CD4-positive, alpha-beta T cell treated with Interleukin-12 subunit alpha and Interleukin-12 subunit beta, for 1 hour (primary cell): ENCODE measurements around the gene SMIM29.
"Not testable (repeated sequence)": the region's sequence is repeated elsewhere in the genome, so short reads cannot be mapped to it uniquely, and the experiment has no call there.

ENCODE experiments used
- DNase-seq: peaks from one replicate; pipeline ENCODE4 v3.0.0-alpha.2; 2020

SMIM29 gene

DNA sequence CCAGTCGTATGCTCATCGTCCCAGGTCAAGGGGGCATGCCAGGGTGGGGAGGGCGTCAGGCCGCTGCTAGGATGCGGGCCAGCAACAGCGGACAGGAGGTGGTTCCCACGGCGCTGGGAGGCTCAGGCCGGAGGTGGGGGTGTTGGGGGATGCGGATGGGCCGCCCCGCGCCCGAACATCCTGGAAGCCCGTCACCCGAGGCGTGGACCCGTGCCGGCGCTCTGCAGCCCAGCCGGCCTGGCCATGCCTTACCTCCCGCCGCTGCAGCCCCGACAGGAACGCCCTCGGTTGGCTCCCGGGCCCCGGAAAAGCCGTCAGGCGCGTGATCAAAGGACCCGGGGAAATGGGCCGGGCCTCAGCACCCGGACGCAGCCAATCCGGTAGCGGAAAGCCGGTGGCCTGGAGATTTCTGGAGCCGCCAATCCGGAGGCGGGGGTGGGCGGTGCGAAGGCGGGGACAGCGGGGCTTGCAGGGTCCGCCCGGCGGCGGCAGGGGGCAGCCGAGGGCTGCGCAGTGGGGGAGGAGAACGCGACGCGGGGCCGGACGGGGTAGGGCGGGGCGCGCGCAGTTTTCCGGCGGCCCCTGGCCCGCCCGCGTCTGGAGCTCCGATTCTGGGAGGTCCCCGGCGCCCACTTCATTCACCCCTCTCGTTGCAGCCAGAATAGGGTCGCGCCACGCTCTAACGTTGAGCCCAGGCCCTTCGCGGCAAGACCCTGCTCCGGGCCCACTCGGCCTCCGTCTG is at the start of gene SMIM29:
SMIM29 (minus strand) TSS at position 280 of the 742 bp plus-strand sequence. CDS start 1,215 bp downstream, outside the sequence.
- DNase-seq: peak; percentile 98

DNA sequence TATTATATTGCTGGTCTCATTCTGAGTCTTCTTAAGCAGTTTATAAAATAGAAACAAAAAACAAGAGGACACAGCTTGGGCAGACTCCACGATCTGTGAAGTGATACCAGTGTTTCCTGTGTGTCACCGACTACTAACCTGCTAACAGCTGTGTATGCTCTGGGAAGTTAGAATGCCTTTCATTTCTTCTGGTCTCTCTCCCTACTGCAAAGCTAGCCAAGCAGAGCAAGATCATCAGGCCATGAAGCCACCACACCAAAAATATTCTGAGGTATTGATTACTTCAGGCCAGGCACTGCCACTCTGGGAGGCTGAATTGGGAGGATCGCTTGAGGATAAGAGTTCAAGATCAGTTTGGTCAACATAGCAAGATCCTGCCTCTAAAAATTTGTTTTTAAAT is 46.9 kb upstream of the SMIM29 start:
- DNase-seq: no peak

GRCh38 chr6:34292954-34293353 is 44.1 kb upstream of the SMIM29 start:
- no peak for DNase-seq

DNA sequence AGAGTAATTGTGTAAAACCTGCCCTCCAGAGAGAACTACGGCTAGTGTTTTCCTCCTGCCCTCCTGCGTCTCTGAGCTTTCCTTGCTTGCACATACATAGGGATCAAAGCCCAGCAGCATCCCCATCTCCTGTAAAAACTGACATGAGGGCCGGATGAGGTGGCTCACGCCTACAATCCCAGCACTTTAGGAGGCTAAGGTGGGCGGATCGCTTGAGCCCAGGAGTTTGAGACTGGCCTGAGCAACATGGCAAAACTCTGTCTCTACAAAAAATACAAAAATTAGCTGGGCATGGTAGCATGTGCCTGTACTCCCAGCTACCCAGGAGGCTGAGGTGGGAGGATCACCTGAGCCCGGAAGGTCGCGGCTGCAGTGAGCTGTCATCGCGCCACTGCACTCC is 40.3 kb upstream of the SMIM29 start:
- no peak for DNase-seq

DNA sequence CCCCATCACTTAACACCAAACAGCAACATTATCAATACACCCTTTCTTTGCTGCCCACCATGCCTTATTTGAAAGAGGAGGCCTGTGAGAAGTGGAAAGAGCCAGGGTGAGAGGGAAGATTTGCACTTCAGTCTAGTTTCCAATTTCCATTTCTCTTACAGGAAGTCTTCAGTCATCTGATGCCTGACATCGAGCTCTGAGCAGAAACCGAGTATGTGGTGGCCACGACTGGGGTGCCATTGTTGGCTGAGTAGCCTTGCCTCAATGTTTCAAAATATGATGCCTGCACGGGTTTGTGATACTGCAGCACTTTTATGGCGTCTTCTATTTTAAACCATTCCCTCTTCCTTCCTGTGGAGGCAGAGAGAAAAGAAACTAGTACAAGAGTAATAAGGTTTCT is 39.8 kb upstream of the SMIM29 start:
- DNase-seq: no peak

DNA sequence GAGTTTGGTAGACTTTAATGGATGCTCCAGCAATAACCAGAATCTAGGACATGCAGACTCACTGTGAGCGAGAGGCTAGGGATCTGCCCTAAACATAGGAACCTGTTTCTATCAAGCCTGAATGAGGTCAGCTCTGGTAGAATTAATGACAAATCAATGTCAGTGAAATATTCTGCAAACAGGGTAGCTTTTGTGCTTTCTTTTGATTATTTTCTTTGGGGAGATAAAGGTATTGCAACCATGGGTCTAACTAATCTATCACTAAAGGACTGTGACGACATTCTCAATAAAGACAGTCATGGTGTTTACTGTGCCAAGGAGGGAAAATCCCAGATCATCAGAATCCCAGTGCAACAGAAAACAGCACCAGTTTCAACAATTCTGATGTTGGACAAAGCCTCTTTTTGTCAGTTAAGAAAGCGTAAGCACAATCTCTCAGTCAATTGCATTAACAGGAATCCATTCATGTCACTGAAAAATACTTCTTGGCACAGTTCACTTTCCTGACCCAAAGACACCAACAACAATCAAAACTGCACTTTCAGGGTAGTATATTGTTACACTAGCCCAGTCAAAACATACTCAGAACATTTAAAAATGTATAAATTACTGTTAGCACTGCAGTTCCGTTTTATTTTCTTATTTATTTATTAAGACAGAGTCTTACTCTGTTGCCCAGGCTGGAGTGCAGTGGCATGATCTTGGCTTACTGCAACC is 36.8 kb upstream of the SMIM29 start:
- DNase-seq: no peak

GRCh38 chr6:34284563-34285447 is 36.0 kb upstream of the SMIM29 start:
- DNase-seq: peak; percentile 3

GRCh38 chr6:34281702-34282334 is 33.0 kb upstream of the SMIM29 start:
- DNase-seq: no peak

DNA sequence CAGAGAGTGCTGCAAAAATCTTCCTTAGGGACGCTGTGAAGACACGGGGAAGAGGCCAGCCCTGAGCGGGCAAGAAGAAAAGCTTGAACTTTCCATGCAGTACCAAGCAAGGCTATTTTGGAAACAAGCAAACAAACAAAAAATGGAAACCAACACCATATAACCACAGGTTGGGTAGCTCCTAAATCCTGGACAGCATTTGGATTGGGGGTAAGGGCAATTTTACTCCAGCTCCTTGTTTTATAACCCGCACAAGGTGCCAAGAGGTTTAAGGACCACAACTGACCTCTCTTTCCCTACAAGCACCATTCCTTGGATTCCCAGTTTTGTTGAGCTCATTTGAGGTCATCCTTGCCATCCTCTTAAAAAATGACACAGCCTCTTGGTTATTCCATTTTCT is 31.4 kb upstream of the SMIM29 start:
- DNase-seq: no peak

DNA sequence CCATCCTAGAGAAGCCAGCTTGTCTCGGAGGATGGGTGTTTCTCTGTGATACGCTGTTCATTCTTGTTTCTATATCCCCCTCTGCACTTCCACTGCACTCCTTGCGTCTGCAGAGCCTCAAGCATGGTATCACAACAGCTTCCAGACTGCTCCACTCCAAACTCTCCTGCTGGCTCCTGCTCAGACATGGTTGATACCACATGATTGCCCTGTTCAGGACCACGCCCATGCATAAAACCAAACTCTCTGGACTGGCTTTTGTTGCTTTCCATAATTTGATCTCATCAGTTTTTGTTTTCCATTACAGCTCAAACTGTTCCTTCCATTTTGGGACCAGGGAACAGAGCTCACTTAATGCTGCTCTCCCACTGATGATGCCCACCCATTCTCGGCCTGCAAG is 30.0 kb upstream of the SMIM29 start:
- no peak for DNase-seq

DNA sequence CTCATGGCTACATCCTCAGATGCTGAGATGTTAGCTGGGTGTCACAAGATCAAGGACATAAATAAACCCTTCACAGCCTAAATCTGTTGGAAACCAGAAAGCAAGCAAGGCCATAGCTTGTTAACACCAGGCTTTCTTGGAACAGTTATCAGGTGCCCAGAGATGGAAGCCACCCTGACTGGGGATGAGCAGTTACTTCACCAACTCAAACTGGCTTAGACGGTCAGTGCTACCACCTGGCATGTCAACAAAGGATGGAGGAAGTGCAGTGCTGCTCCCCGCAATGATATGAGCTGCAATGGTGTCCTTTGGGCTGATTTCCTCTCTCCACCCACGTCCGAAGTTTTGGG is 28.9 kb upstream of the SMIM29 start:
- no peak for DNase-seq

- no peak for DNase-seq
Observed at GRCh38 chr6:34276881-34277762, 28.3 kb upstream of the SMIM29 start.

GRCh38 chr6:34276191-34276590 is 27.4 kb upstream of the SMIM29 start:
- no peak for DNase-seq

GRCh38 chr6:34275128-34275804 is 26.5 kb upstream of the SMIM29 start:
- no peak for DNase-seq

- DNase-seq: no peak
Observed at GRCh38 chr6:34274129-34274528, 25.3 kb upstream of the SMIM29 start.

DNA sequence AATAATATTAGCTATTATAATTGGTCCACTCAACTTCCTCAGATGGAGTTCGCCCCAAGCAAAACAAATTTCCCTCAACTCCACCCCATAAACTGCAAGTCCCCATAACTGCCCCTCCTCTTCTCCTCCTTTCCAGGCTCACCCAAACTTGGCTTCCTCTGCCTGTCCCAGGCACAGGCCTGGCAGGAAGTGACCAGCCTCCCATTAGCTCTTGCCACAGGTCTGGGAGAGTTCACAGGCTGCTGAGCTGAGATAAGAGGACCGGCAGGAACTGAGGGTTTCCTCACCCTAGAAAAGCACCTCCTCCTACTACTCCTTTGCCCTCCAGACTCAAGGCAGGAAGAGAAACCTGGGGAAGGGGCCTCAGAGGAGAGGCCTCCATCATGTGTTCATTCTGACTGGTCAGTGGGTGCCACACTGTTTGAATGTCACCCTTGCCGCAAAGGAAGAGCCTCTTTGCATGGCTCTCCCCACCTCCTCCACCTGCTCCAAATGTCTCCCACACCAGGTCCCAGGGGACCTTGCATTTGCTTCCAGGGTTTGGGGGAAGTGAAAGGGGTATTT is 24.5 kb upstream of the SMIM29 start:
- DNase-seq: no peak

DNA sequence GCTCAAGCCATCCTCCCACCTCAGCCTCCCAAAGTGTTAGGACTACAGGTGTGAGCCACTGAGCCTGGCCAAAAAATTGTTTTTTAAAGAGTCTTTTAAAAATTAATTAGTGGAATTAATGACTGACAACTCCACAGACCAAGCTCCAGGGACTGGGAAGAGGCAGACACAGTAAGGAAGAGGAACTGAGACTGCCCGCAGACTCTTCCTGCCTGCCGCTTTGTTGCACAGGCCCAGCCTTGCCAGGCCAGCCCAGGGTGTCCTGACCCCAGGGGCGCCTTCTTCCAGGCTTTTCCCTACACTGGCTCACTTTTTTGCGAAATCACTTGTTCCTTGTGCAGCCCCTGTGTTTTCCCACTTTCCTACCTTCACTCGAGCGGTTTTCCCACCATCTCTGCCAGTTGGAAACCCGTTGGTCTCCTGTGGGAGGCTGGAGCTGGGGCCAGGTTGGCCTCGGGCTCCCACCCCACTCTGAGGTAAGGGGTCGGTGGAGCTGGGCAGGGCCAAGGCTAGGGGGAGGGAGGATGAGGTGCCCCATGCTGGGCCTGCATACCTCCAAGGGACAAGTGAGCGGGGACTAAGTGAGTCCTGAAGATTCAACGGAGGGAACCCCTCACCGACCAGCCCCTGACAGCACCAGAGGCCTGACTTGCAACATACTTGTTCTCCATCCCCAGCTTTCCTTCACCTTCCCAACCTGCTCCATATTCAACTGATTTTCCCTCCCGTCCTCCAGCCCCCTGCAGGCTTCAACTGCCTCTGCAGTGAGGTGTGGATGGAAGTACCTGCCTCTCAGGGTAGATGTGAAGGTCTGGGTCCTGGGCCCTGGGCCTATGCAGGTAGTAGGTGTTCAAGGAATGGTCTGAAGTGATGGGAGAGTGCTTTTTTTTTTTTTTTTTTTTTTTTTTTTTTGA is 23.5 kb upstream of the SMIM29 start:
- DNase-seq: no peak

DNA sequence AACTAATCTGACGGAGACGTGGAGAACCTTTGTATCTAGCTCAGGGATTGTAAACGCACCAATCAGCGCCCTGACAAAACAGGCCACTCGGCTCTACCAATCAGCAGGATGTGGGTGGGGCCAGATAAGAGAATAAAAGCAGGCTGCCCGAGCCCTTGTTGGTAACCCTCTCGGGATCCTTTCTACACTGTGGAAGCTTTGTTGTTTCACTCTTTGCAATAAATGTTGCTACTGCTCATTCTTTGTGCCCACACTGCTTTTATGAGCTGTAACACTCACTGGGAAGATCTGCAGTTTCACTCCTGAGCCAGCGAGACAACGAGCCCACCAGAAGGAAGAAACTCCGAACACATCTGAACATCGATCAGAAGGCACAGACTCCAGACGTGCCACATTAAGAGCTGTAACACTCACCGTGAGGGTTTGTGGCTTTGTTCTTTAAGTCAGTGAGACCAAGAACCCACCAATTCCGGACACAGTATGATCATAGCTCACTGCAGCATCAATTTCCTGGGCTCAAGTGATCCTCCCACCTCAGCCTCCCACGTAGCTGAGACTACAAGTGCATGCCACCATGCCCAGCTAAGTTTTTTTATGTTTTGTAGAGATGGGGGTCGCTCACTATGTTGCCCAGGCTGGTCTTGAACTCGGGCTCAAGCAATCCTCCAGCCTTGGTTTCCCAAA is 21.0 kb upstream of the SMIM29 start:
- DNase-seq: peak; percentile 16

DNA sequence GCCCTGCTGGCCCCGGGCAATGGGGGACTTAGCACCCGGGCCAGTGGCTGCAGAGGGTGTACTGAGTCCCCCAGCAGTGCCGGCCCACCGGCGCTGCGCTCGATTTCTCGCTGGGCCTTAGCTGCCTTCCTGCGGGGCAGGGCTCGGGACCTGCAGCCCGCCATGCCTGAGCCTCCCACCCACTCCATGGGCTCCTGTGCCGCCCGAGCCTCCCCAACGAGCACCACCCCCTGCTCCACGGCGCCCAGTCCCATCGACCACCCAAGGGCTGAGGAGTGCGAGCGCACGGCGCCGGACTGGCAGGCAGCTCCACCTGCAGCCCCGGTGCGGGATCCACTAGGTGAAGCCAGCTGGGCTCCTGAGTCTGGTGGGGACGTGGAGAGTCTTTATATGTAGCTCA is 20.3 kb upstream of the SMIM29 start:
- DNase-seq: not testable (repeated sequence)
